A673 (cell line): Measurements from ENCODE around the gene BCAS1. TPM values are rescaled to one million over a fixed set of nuclear protein-coding genes. Genes with fewer than 3 reads are reported as not detected.

Experiments used
- BruUV-seq: library from RNA; stranded (reverse); fragments of 400-500 nt; replicated peaks from 2 replicates; lab custom pipeline; 2021; lab: Mats Ljungman, UMichigan
- CTCF ChIA-PET: fragments of 300-600 bp; sonication (Branson Sonifier 250); formaldehyde crosslinking; loops from one replicate; lab custom pipeline; 2022; ENCODE audit warnings: antibody characterized with exemption; lab: Charles Lee
- POLR2A ChIA-PET: fragments of 300-600 bp; sonication (Branson Sonifier 250); formaldehyde crosslinking; loops from one replicate; lab custom pipeline; 2022; ENCODE audit warnings: antibody characterized with exemption; ENCODE audit not compliant: low non-redundant PET; lab: Charles Lee
- DNase-seq: peaks from one replicate; pipeline ENCODE4 v3.0.0-alpha.2; 2015; ENCODE audit warnings: low spot score
- H3K27ac ChIP-seq: fragments of 200-600 bp; sonication (generic); 2 replicates; pipeline ENCODE4 v1.5.1; 2016; ENCODE audit warnings: mixed run types, low read depth, mild to moderate bottlenecking, mixed read lengths, antibody characterized with exemption, low read length; ENCODE audit not compliant: poor library complexity, severe bottlenecking
- H3K27me3 ChIP-seq: fragments of 200-600 bp; sonication (generic); replicated peaks from 2 replicates; pipeline ENCODE4 v1.6.1; 2017; ENCODE audit warnings: mixed run types, low read depth, mild to moderate bottlenecking, mixed read lengths, antibody characterized with exemption, low read length; ENCODE audit not compliant: insufficient read depth, poor library complexity
- H3K36me3 ChIP-seq: fragments of 200-600 bp; sonication (generic); 2 replicates; pipeline ENCODE4 v1.6.1; 2016; ENCODE audit warnings: mixed run types, mild to moderate bottlenecking, mixed read lengths, antibody characterized with exemption, low read length; ENCODE audit not compliant: insufficient read depth, poor library complexity, severe bottlenecking
- H3K4me1 ChIP-seq: fragments of 200-600 bp; sonication (generic); 2 replicates; pipeline ENCODE4 v1.6.1; 2017; ENCODE audit warnings: mixed run types, mild to moderate bottlenecking, mixed read lengths, antibody characterized with exemption, low read length; ENCODE audit not compliant: insufficient read depth, poor library complexity, severe bottlenecking
- H3K4me3 ChIP-seq: fragments of 200-600 bp; sonication (generic); 2 replicates; pipeline ENCODE4 v1.5.1; 2016; ENCODE audit warnings: low read depth, mixed run types, mild to moderate bottlenecking, mixed read lengths, low read length; ENCODE audit not compliant: poor library complexity, severe bottlenecking
- H3K9me3 ChIP-seq: fragments of 200-600 bp; sonication (generic); 2 replicates; pipeline ENCODE4 v1.6.1; 2016; ENCODE audit warnings: mixed run types, low read depth, mild to moderate bottlenecking, mixed read lengths, antibody characterized with exemption, low read length; ENCODE audit not compliant: poor library complexity, severe bottlenecking
- CTCF ChIP-seq: fragments of 300-800, 200-600 bp; sonication (generic); conservative IDR thresholded peaks from 2 replicates; pipeline ENCODE4 v1.5.1; 2017; ENCODE audit warnings: low read depth, mild to moderate bottlenecking, antibody characterized with exemption, low read length, moderate library complexity, mixed read lengths
- EZH2 ChIP-seq: fragments of 200-600 bp; sonication (generic); IDR thresholded peaks from 2 replicates; pipeline ENCODE4 v1.6.1; 2017; ENCODE audit warnings: borderline replicate concordance, low read depth, mild to moderate bottlenecking, mixed read lengths, antibody characterized with exemption, low read length; ENCODE audit not compliant: poor library complexity, severe bottlenecking
- intact Hi-C: fragments of 100-400 bp; cut with micrococcal nuclease; formaldehyde crosslinking; loops from one replicate; pipeline ENCODE4 v1.10.0; 2022; ENCODE audit not compliant: unreplicated experiment
- total RNA-seq: library from RNA; stranded (reverse); gene quantifications from 2 replicates; pipeline ENCODE4 v1.2.3, GENCODE V29; 2021

BCAS1 gene
- total RNA-seq, 1 experiment from 2014 or later = 1.4 TPM

- peaks cover 3% of the 10 kb centered on the region for H3K9me3 ChIP-seq
- POLR2A ChIA-PET = no interaction called here
- no peak overlapping the region for H3K27ac ChIP-seq
- TF ChIP-seq EZH2 (no peak), CTCF (no peak)
- peaks cover 35% of the 10 kb centered on the region for H3K4me1 ChIP-seq
- H3K36me3 ChIP-seq = no peaks in the 10 kb centered on the region
- BruUV-seq = no TSS peak
- CTCF ChIA-PET = no interaction called here
- no peaks in the 10 kb centered on the region for H3K27me3 ChIP-seq
- no peak overlapping the region for H3K4me3 ChIP-seq
- intact Hi-C loops = loop anchor here (5.0 kb wide), 1 partner anchor 98 kb away; no protein-coding TSS in a partner anchor
- no peak for DNase-seq
These were observed 106.3 kb downstream of the BCAS1 start for GRCh38 chr20:53964067-53964466.

- TF ChIP-seq CTCF (no peak), EZH2 (no peak)
- CTCF ChIA-PET = no interaction called here
- no TSS peak for BruUV-seq
- Histone ChIP-seq H3K36me3 (no peaks in the 10 kb centered on the region), H3K27ac (peak overlapping the region; percentile 18), H3K4me3 (no peak overlapping the region), H3K27me3 (no peaks in the 10 kb centered on the region), H3K9me3 (peaks cover 3% of the 10 kb centered on the region), H3K4me1 (peaks cover 40% of the 10 kb centered on the region)
- intact Hi-C loops = loop anchor here (5.0 kb wide), 1 partner anchor 99 kb away; no protein-coding TSS in a partner anchor
- DNase-seq = no peak
- POLR2A ChIA-PET = no interaction called here
These were observed 106.8 kb downstream of the BCAS1 start for GRCh38 chr20:53963635-53964034.

GRCh38 chr20:53962388-53962787 is 108.0 kb downstream of the BCAS1 start:
- TF ChIP-seq EZH2 (no peak), CTCF (no peak)
- H3K27me3 ChIP-seq = no peaks in the 10 kb centered on the region
- peak overlapping the region; percentile 97 for H3K27ac ChIP-seq
- H3K4me3 ChIP-seq = peak overlapping the region; percentile 19
- no peaks in the 10 kb centered on the region for H3K36me3 ChIP-seq
- POLR2A ChIA-PET = no interaction called here
- intact Hi-C loops = loop anchor here (5.0 kb wide), 1 partner anchor 100 kb away; no protein-coding TSS in a partner anchor
- peaks cover 3% of the 10 kb centered on the region for H3K9me3 ChIP-seq
- CTCF ChIA-PET = no interaction called here
- DNase-seq = no peak
- H3K4me1 ChIP-seq = peaks cover 52% of the 10 kb centered on the region
- BruUV-seq = no TSS peak
